SHP77 treated with DMSO at 0.1 percent for 48 hours (cell line): ENCODE measurements around the gene PLVAP.

Experiments used
- DNase-seq: peaks from one replicate; lab custom pipeline; 2025; lab: John Stamatoyannopoulos, UW

The PLVAP gene

DNA sequence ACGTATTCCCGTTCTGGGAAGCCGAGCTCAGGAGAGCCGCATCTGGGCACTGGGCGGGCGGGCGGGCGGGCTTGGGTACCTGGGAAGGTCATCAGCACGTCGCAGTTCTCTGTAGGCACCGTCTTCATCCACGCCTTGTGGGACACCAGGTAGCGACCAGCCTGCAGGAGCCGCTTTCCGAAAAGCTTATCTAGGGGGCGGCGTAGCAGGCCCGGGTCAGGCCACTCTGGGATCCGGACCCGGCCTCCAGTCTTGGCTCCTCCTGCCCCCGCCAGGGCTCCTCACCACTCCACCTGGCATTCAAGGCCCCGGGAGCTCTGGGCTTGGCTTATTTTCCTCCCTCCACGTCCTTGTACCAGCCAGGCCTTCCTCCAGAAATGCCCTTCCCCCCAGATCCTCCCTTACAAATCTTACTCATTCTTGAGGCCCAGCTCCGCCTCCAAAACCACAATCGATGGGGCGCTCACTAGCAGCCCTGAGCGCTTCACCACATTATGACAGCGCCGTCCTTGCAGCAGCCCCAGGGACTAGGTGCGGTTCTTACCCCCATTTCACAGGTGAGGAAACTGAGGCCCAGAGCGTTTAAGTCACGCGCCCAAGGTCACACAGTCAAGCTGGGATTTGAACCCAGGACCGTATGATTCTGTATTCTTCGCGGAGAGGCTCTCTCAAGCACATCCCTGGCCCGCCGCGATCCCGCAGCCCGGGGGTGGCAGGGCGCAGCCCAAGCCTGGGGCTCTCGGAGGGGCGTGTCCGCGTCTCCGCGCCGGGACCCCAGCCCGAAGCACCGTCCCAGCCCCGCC is 43.3 kb downstream of the PLVAP start:
- no peak for DNase-seq

DNA sequence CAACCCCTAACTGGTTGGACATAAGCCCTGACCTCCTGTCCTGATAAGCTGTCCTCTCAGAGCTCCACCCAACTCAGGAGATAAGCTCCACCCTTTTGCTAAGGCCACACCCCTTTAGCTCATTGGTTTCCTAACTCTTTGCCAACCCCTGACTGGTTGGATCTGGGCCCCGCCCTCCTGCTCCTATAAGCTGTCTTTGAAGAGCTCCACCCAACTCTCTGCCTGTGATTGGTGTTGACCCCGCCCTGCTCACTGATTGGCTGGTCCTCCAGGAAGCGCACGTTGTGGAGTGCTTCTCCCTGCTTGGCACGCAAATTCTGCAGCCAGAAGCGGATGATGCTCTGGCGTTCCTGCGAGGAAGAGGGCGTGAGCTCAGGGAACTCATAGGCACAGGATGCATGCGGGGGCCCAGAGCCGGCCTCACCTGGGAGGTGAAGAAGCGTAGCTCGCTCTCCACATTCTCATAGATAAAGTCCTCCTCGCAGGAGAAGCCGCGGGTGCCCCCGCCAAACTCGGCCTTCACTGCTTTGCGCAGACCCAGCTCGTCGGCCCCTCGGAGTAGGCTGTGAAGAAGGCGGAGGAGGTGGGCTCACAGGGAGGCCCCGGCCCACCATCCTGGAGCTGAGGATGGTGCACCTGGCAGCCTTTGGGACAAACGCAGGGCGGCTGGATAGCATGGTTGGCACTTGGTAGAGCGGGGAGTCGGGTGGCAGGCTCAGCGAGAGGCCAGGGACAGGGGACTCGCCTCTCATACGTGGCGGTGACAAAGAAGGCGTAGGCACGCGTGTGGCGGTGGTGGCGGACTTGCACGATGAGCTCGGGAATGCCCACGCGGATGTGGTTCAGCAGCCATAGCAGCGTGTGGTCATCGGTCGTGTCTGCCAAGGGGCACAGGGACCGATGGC is 44.2 kb downstream of the PLVAP start:
- peak; percentile 100 for DNase-seq

DNA sequence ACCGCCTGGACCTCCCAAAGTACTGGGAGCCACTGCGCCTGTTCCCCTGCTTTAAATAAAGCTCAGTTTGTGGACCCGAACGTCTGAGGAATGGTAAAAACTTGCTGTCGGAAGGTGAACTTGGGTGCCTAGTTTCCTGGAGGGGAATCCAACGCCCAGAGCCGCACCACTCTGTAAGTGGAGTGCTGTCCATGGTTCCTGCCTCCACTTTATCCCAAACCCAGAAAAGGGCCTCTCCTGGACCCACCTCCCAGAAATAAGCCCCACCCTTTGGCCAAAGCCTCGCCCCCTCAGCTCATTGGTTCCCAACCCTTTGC is 44.8 kb downstream of the PLVAP start:
- no peak for DNase-seq

DNA sequence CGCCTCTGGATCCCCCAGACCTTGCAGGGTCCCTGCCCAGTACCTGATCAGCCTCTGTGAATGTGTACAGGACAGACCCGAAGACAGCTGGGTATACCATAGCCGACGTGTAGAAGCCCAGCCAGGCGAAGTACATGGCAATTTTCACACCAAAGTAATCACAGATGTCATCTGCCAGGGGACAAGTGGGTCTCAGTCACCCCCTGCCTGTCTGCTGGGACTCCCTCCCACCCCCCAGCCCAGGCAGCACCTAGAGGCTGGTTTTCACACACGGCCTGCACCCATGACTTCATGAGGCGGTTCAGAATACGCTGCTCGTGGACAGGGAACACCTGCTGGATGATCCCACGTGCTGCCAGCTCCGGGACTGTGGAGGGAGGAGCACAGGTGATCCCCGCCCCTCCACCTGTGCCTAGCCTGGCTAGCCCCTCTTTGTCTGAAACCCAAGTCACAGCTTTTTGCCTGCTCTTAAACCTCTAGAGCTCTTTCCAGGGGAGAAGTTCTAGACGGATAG is 46.0 kb downstream of the PLVAP start:
- no peak for DNase-seq

DNA sequence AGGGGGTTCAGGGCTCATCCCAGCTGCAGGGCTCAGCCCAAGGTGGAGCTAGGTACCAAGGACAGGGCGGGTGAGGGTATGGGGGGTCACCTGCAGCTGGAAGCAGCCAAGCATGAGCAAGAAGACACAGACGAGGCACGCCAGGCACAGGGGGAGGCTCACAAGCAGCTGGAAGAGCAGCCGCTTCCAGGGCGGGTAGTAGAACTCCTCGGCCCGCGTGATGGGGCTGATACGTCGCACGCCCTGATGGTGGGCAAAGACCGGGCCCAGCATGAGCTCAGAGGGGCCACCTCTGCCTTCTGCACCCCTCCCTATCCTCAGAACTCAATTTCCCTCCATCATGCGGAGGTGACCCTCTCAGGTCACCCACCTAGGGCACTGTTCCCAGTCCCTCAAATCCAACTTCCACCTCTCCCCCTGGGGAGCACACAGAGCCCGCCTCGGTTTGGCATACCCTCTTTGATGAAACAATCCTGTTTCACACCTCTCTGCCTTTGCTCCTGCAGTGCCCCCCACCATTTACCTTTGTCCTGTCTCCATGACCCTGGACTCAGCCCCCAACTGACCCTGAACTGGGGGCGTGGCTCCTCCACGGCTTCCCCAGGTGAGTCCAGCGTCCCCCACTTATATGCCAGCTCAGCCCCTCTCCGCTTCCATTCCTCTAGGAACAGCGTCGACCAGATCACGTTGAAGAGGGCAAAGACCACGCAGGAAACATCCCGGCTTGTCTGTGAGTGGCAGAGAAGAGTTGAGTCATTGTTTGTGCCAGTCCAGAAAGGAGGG is 46.7 kb downstream of the PLVAP start:
- DNase-seq: no peak

DNA sequence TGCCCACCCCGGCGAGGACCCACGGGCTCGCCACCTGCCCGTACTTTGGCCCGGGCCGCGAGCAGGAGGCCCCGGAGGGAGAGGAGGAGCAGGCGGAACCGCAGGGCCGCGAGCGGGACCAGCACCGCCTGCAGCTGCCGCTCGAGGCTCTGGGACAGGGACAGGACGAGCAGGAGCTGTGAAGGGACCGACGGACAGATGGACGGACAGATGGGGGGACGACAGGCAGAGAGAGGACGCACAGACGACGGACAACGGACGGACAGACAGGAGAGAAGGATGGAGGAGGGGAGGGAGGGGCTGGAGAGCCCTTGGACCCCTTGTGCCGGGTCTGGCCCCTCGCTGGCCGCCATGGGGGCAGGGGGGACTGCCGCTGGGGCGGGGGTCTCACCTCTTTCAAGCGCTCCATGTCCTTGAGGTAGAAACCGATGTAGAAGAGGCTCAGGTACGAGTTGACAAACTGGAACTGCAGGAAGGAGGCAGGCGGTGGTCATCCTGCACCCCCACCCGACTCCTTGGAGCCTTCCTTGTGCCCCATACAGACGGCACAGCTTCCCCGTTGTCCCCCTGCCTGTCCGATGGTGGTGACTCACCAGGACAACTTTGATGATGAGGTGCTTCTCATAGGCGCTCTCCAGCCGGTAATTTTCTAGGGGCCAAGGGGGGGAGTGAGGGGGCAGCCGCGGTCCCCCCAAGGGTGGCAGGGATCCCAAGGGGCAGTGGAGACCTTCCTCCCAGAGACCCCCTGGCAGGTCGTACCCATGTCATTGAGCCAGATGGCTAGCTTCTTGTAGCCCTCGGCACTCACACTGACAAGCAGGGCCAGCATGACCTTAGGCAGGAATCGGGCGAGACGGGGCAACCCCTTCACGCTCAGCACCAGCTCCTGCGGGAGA is 47.5 kb downstream of the PLVAP start:
- no peak for DNase-seq

GRCh38 chr19:17328517-17329365 is 48.4 kb downstream of the PLVAP start:
- DNase-seq: no peak

- no peak for DNase-seq
Measured at GRCh38 chr19:17327654-17328516, 49.3 kb downstream of the PLVAP start.

GRCh38 chr19:17327068-17327653 is 50.0 kb downstream of the PLVAP start:
- DNase-seq: no peak

DNA sequence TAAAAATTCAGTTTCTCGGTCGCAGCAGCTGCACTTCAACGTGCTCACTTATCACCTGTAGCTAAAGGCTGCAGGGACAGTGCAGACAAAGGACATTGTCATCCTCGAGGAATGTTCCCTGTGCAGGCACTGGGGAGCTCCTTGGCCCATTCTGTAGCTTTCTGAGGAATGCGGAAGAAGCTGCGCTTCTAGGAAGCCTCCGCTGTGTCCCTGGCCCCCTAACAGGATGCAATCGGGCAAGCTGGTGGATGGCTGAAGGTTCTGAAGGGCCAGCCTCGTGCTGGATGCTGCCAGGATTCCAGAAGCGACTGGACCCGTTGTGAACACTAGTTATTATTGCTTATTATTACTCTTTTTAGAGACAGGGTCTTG is 50.6 kb downstream of the PLVAP start:
- DNase-seq: no peak

- no peak for DNase-seq
Measured at GRCh38 chr19:17325881-17326594, 51.1 kb downstream of the PLVAP start.

- no peak for DNase-seq
Measured at GRCh38 chr19:17325133-17325532, 52.0 kb downstream of the PLVAP start.

- DNase-seq: no peak
Measured at GRCh38 chr19:17324357-17325114, 52.6 kb downstream of the PLVAP start.

GRCh38 chr19:17323964-17324332 is 53.2 kb downstream of the PLVAP start:
- DNase-seq: no peak

DNA sequence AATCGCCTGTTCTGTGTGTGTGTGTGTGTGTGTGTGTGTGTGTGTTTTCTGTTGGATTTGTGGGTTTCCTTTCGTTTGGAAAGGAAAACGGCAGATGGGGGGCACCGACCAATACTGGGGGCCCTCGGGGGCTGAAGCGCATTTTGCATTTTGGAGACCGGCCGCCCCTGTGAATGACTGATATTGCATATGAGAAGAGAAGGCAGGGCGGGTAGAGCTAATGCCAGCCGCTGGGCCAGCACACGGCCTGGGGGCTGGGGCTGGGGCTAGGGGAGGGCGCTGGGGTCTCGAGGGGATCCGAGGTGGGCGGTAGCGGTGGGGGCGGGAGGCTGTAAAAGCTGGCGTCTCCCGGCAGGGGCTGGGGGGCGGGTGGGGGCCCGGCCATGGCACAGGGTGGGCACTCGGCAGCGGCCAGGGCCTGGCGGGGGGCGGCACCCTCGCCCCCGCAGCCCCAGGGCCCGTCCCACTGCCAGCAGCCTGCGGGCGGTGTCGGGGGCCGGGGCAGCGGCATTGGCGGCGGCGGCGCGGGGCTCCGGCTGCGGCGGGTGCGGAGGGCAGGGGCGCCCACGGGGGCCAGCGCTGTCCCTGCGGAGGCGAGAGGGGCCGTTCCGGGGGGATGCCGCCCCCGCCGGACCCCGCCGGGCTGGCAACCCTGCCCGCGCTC is 53.7 kb downstream of the PLVAP start:
- DNase-seq: no peak

DNA sequence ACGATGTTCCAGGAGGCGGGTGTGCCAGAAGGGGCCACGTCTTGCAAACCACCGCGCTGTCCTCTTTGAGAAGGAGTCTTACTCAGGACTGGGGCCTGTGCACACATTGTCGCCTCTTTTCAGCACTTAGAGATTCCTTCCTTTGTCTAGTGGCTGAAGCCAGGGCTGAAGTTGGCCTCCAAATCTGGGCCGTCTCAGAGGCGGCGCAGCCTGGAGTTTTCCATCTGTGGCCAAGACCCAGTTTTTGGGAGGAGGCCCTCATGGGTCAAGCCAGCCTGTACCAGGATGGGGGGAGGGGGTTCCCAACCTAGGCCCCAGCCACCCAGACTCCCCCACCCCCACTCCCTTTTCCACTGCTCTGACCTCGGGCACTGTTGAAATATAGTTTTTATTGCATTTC is 54.3 kb downstream of the PLVAP start:
- no peak for DNase-seq
